Stomach smooth muscle (tissue), 2 donors: ENCODE measurements around the gene MRPL28.
"Not testable (repeated sequence)": the region's sequence is repeated elsewhere in the genome, so short reads cannot be mapped to it uniquely, and the experiment has no call there.

Experiments used
- H3K27ac ChIP-seq: one replicate; pipeline ENCODE4 v1.7.0; 2013; ENCODE audit warnings: mild to moderate bottlenecking, low read length, inconsistent platforms
- H3K27me3 ChIP-seq, 2 donors: one replicate each; pipeline ENCODE4 v1.7.0; 2013; ENCODE audit warnings: low read length in 2 of 2; ENCODE audit not compliant: insufficient read depth in 2 of 2, control insufficient read depth in 1 of 2
- H3K36me3 ChIP-seq, 2 donors: one replicate each; pipeline ENCODE4 v1.7.0; 2013; ENCODE audit warnings: low read length in 2 of 2; ENCODE audit not compliant: control insufficient read depth in 2 of 2, insufficient read depth in 2 of 2
- H3K4me1 ChIP-seq: one replicate; pipeline ENCODE4 v1.7.0; 2013; ENCODE audit warnings: low read length; ENCODE audit not compliant: control insufficient read depth, insufficient read depth
- H3K4me3 ChIP-seq, 2 donors: one replicate each; pipeline ENCODE4 v1.7.0; 2013; ENCODE audit warnings: low read length in 2 of 2
- H3K9ac ChIP-seq, 2 donors: one replicate each; pipeline ENCODE4 v1.7.0; 2013; ENCODE audit warnings: low read length in 2 of 2, mild to moderate bottlenecking in 1 of 2
- H3K9me3 ChIP-seq, 2 donors: one replicate each; pipeline ENCODE4 v1.7.0; 2013; ENCODE audit warnings: low read length in 2 of 2; ENCODE audit not compliant: control insufficient read depth in 2 of 2
- donor health status: healthy.
- donor health status: Pancreatic carcinoma.

The MRPL28 gene

DNA sequence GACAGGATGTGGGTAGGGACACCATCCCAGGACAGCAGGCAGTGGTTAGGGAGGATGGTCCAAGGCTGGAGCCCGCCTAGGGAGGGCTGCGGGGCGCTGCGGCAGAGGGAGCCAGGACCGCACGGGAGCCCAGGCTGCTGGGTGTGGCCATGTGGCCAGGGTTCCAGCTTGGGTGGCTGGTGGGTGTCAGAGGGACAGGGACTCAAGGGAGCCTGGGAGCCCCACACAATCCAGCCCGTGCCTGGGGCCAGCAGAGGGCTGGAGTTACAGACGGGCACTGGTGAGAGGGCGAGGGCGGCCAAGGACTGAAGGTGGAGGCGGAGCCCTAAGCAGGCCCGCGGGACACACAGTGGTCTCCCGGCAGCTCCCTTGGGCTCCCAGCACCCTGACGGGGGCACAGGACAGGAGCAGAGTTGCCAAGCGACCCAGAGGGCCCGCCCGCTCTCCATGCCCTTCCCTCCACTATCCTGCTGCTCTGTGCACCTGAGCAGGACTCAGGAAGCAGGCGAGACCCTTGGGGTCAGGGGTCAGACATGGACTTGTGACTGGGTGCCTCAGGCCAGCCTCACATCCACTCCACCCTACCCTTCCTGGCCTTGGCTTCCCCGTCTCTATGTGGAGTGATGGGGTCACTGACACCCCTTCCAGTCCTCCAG, 7.1 kb downstream of the MRPL28 start:
- Histone ChIP-seq H3K4me1 (no peaks in the 10 kb centered on the region), H3K9ac (no peak overlapping the region), H3K36me3 (peaks cover 14 to 16% of the 10 kb centered on the region in 2 donors), H3K27me3 (peaks cover 9 to 10% of the 10 kb centered on the region in 2 donors), H3K4me3 (no peak overlapping the region), H3K9me3 (no peaks in the 10 kb centered on the region), H3K27ac (no peak overlapping the region)

DNA sequence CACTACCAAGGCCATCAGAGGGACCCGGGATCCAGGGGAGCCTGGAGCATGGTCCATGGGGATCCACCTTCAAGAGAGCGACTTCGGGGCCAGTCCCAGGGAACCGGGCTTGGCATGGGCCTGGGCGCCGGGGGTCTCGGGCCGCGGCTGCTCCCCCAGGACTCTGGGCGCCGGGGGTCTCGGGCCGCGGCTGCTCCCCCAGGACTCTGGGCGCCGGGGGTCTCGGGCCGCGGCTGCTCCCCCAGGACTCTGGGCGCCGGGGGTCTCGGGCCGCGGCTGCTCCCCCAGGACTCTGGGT, 7.7 kb downstream of the MRPL28 start:
- H3K9ac ChIP-seq = not testable (repeated sequence)

DNA sequence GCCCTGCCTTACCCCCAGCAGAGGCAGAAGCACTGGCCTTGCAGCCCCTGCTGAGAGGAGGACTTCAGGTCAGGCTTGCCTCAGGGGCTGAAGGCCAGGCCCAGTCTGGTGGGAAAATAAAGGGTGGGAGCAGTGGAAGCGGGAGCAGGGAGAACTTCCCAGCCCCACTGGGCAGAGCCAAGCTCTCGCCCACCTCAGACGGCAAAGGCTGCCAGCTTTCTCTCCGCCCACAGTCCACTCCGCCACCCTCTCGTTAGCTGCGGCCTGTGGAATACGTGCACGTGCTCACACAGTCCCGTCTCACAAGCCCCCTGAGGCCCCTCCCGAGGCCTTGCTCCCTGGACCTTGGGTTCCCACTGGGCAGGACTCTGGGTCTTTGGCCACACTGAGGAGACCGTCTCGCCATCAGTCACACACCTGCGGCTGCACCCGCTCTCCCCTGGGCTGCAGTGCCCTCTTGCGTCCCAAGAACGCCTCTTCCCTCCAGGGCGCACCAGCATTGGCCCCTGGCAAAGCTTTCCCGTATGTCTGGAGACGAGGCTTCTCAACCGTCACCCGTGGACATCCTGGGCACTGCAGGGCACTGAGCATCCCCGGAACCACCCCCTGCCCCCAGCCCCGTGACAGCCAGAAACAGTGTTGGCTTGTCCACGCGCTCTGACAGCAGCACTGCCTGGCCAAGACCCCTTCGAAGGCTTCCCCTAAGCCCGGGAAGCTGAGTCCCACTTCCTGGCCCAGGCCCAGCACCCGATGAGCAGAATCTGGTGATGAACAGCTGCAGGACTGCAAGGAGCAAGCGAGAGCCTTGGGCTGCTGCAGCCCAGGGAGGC, 8.3 kb downstream of the MRPL28 start:
- no peak overlapping the region for H3K27ac ChIP-seq
- H3K9ac ChIP-seq = no peak overlapping the region
- no peaks in the 10 kb centered on the region for H3K4me1 ChIP-seq
- H3K36me3 ChIP-seq = peaks cover 5 to 6% of the 10 kb centered on the region in 2 donors
- peaks cover 9 to 10% of the 10 kb centered on the region in 2 donors for H3K27me3 ChIP-seq
- H3K9me3 ChIP-seq = no peaks in the 10 kb centered on the region
- H3K4me3 ChIP-seq = no peak overlapping the region

More for the DNA sequence above, 7.7 kb downstream of the MRPL28 start:
- not testable (repeated sequence) for H3K4me1 ChIP-seq, H3K27me3 ChIP-seq, H3K9me3 ChIP-seq, H3K4me3 ChIP-seq, H3K27ac ChIP-seq
- H3K36me3 ChIP-seq = peaks cover 9 to 10% of the 10 kb centered on the region in 2 donors

DNA sequence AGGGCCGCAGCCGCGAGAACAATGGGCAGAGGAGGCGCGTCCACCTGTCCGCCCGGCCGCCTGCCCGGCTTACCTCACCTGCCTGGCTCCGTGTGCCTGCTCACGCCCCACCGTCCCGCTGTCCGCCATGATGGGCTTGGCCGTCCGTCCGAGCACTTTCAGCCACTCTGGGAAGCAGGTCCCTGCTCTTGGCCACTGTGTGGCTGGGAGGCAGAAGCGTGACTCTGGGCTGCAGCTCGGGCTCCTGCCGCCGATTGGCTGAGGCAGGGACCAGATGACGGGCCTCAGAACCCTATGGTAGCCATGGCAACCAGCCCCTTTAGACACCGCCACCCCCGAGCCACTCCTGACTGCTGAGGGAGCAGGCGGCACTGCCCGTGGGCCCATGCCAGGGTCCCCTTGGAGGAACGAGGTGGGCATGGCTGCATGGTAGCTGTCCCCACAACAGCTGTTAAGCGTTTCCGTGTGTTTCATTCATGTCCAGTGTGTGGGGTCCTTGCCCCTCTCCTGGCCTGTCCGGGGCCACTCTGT, 8.9 kb downstream of the MRPL28 start:
- Histone ChIP-seq H3K36me3 (peaks cover under 1 to 1% of the 10 kb centered on the region in 2 donors), H3K4me1 (no peaks in the 10 kb centered on the region), H3K9ac (no peak overlapping the region), H3K9me3 (no peaks in the 10 kb centered on the region), H3K27ac (no peak overlapping the region), H3K27me3 (peaks cover 9 to 10% of the 10 kb centered on the region in 2 donors), H3K4me3 (no peak overlapping the region)

DNA sequence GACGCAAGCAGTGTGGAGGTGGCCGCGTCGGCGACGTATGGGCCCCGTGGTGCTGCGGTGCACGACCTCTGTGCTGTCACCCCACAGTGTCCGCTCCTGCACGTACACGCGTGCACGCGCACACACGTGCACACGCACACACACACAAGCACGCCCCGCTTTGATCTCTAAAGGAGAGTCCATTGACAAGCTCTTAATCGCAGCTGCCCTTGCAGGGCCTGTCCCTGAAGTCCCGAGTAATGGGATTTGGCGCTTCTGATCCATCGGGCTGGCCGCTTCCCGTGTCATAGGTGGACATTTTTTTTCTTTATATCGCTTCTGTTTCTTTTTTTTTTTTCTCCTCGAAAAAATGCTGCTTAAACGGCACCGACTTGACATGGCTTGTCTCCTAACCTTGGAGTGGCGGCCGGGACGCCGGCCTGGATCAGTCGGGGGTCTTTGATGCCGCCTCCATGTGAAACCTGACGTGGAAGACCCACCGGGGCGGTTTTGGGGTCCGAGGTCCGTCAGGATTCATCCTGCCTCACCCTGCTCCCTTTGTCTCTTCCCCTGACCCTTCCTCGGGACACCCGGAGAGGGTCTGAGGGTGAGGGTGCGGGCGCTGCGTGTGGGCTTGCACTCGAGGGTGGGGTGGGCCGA, 9.5 kb downstream of the MRPL28 start:
- no peak overlapping the region for H3K9ac ChIP-seq
- no peak overlapping the region for H3K27ac ChIP-seq
- no peaks in the 10 kb centered on the region for H3K4me1 ChIP-seq
- no peaks in the 10 kb centered on the region for H3K9me3 ChIP-seq
- no peaks in the 10 kb centered on the region for H3K36me3 ChIP-seq
- H3K4me3 ChIP-seq = no peak overlapping the region
- H3K27me3 ChIP-seq = peaks cover 9 to 10% of the 10 kb centered on the region in 2 donors

DNA sequence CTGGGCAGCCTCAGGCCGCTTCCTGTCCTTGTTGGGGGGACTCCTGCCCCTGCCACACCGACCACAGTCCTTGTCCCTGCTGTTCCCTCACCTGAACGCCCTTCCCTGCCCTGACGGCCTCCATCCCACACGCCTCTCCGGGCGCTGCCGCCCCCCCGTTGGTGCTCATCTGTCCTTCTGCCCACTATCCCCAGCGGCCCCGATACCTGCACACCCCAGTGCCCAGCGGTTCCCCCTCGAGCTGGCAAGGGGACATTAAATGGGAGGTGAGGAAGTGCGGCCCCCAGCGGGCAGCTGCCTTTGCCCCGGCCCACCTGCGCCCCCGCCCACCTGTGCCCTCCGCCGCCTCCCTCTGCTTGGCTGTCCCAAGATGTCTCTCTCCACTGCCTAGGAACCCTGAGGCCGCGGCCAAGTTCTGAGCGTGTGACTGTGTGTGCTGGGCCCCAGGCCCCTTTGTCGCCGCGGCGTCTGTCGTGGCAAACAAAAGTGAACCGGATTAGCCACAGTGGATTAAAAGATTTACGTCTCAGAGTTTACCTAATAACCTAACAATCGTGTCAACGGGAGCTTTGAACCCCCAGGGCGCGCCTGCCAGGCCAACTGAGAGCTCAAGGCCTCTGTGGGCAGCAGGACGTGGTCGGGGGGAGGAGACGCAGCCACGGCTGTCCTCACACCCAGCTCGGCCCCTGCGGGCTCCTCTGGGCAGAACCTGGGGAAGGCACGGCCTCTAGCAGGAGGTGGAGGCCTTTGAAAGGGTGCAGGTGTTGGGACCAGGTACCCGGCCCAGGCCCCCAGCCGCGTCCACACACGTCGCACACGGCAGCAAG, 10.3 kb downstream of the MRPL28 start:
- Histone ChIP-seq H3K4me3 (no peak overlapping the region), H3K4me1 (no peaks in the 10 kb centered on the region), H3K27me3 (peaks cover 9 to 10% of the 10 kb centered on the region in 2 donors), H3K36me3 (no peaks in the 10 kb centered on the region), H3K27ac (no peak overlapping the region), H3K9ac (no peak overlapping the region), H3K9me3 (no peaks in the 10 kb centered on the region)

DNA sequence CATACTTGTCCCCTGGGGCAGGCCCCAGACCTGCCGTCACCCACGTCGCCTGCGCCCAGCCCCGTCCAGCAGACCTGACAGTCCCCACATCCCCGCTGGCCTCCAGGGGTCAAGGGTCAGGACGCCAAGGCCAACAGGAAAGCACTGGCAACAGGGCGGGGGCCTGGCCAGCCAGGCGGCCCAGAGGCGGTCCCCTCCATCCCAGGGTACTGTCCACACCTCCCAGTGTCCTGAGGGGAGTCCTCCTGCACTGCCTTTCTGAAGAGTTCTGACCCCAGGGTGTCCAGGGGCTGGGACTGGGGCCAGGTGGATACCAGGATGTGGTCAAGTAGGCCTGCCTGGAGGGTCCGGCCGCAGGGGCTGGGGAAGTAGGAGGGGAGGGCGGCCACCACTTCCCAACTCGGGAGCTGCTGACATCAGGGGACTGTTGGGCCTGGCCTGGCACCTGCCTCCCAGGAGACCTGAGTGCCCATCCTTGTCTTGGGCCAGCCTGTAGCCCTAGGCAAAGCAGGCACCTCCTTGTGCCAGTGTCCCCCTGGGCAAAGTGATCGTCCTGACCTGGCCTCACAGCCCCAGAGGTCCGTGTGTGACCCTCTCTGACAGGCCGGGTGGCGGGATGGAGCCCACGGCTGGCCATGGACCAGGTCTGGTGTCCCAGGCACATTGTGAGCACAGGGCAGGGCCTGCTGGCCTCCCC, 11.1 kb downstream of the MRPL28 start:
- H3K4me3 ChIP-seq = no peak overlapping the region

DNA sequence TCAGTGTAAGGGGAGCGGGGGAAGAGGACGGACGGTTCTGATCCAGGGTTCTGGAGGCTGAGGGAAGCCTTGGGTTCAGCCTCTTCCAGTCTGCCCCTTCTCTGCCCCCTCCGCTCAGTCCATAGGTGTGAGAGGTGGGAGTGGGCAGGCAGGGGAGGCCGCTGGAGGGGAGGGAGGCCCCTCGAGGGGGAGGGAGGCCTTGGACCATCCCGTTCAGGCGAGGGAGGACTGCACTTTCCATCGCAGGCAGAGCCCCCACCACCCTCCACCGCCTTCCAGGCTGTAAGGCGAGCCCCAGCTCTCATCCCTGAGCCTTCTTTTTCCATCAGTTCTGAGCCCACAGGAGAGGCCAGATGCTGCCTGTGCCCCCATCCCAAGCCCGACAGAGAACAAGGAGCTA, 13.6 kb downstream of the MRPL28 start:
- no peaks in the 10 kb centered on the region for H3K9me3 ChIP-seq
- H3K36me3 ChIP-seq = no peaks in the 10 kb centered on the region
- no peak overlapping the region for H3K9ac ChIP-seq
- no peak overlapping the region for H3K4me3 ChIP-seq
- H3K27ac ChIP-seq = no peak overlapping the region
- peaks cover 0 to 1% of the 10 kb centered on the region in 2 donors for H3K27me3 ChIP-seq
- peaks cover 7% of the 10 kb centered on the region for H3K4me1 ChIP-seq

More for the DNA sequence above, 11.1 kb downstream of the MRPL28 start:
- Histone ChIP-seq H3K9me3 (no peaks in the 10 kb centered on the region), H3K9ac (no peak overlapping the region), H3K4me1 (no peaks in the 10 kb centered on the region), H3K27ac (no peak overlapping the region), H3K36me3 (no peaks in the 10 kb centered on the region), H3K27me3 (peaks cover 3 to 5% of the 10 kb centered on the region in 2 donors)

DNA sequence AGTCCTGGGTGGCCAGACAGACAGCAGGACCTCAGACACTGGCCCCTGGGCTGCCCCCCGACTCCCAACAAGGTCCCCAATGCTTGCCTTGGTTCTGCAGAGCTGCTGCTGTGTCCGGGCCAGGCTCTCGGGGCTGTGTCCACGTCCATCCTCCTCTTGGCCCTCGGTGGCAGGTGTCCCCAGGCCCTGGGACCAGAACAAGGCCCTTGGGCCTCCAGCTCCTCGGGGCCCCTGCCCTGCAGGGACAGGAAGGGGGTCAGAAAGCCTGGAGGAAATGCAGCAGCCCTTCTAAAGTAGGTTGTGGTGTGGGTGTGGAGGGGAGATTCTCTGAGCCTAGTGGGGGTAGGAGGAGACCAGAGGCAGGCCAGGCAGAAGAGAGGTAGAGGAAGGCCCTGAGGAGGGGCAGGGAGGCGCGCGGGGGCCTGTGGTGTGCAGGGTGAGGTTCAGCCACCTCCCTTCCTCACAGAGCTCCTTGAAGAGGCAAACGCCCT, 15.3 kb downstream of the MRPL28 start:
- no peak overlapping the region for H3K9ac ChIP-seq
- H3K27ac ChIP-seq = no peak overlapping the region
- no peak overlapping the region for H3K4me3 ChIP-seq
- peaks cover 10% of the 10 kb centered on the region for H3K4me1 ChIP-seq
- no peaks in the 10 kb centered on the region for H3K27me3 ChIP-seq
- H3K36me3 ChIP-seq = no peaks in the 10 kb centered on the region
- H3K9me3 ChIP-seq = no peaks in the 10 kb centered on the region
